Liver (tissue), 9 donors: ENCODE data around the gene ZNF273. TPM values are rescaled to one million over a fixed set of nuclear protein-coding genes. Genes with fewer than 3 reads are reported as not detected.
A peak's percentile ranks its signal among the peaks of the same experiment; 100 is the strongest.
"Not testable (repeated sequence)": the region's sequence is repeated elsewhere in the genome, so short reads cannot be mapped to it uniquely, and the experiment has no call there.

Source experiments
- DNase-seq: peaks from one replicate; pipeline ENCODE4 v3.0.0-alpha.2; 2017; ENCODE audit warnings: low spot score
- H3K27ac ChIP-seq, 2 donors: one replicate each; pipeline ENCODE4 v1.7.0; 2013; ENCODE audit warnings: inconsistent platforms in 2 of 2, low read length in 2 of 2, control low read depth in 1 of 2, low read depth in 1 of 2, mild to moderate bottlenecking in 1 of 2
- H3K27me3 ChIP-seq, 4 donors: one replicate each; pipeline versions ENCODE4 v1.6.1 to v1.7.0; 2013; ENCODE audit warnings: low read length in 3 of 4, inconsistent platforms in 1 of 4, mild to moderate bottlenecking in 1 of 4, moderate library complexity in 1 of 4; ENCODE audit not compliant: control insufficient read depth in 4 of 4, insufficient read depth in 4 of 4
- H3K36me3 ChIP-seq, 4 donors: one replicate each; pipeline versions ENCODE4 v1.6.1 to v1.7.0; 2013; ENCODE audit warnings: low read length in 3 of 4, mild to moderate bottlenecking in 3 of 4, low read depth in 1 of 4, moderate library complexity in 1 of 4; ENCODE audit not compliant: control insufficient read depth in 4 of 4, insufficient read depth in 3 of 4
- H3K4me1 ChIP-seq, 4 donors: one replicate each; pipeline versions ENCODE4 v1.6.1 to v1.7.0; 2013; ENCODE audit warnings: low read length in 3 of 4, mild to moderate bottlenecking in 3 of 4, moderate library complexity in 1 of 4; ENCODE audit not compliant: control insufficient read depth in 4 of 4, insufficient read depth in 4 of 4
- H3K4me3 ChIP-seq, 3 donors: one replicate each; pipeline versions ENCODE4 v1.6.1 to v1.7.0; 2013; ENCODE audit warnings: low read length in 3 of 3, control low read depth in 1 of 3, low read depth in 1 of 3, mild to moderate bottlenecking in 1 of 3
- H3K9ac ChIP-seq, 2 donors: one replicate each; pipeline ENCODE4 v1.7.0; 2013; ENCODE audit warnings: low read length in 2 of 2, mild to moderate bottlenecking in 2 of 2, moderate library complexity in 2 of 2, control low read depth in 1 of 2, low read depth in 1 of 2
- H3K9me3 ChIP-seq, 4 donors: one replicate each; pipeline versions ENCODE4 v1.6.1 to v1.7.0; 2013; ENCODE audit warnings: low read length in 3 of 4; ENCODE audit not compliant: control insufficient read depth in 4 of 4
- CTCF ChIP-seq: fragments of 150-350 bp; IDR thresholded peaks from 2 replicates; pipeline ENCODE4 v1.5.1; 2017; ENCODE audit warnings: improper control_type of control experiment, low read depth, low read length; ENCODE audit not compliant: missing input control
- FOXA1 ChIP-seq: IDR thresholded peaks from 2 replicates; pipeline ENCODE4 v1.6.1; 2016; ENCODE audit warnings: antibody characterized with exemption
- HNF4G ChIP-seq: IDR thresholded peaks from 2 replicates; pipeline ENCODE4 v1.6.1; 2016; ENCODE audit warnings: antibody characterized with exemption
- RAD21 ChIP-seq, 2 donors: IDR thresholded peaks; 2 replicates each; pipeline ENCODE4 v1.6.1; 2016; ENCODE audit warnings: antibody characterized with exemption in 2 of 2, mild to moderate bottlenecking in 2 of 2
- RXRA ChIP-seq, 2 donors: IDR thresholded peaks; 2 replicates each; pipeline ENCODE4 v1.6.1; 2017 to 2018; ENCODE audit warnings: antibody characterized with exemption in 2 of 2, mild to moderate bottlenecking in 1 of 2
- TAF1 ChIP-seq: conservative IDR thresholded peaks from 2 replicates; pipeline ENCODE4 v1.6.1; 2016; ENCODE audit warnings: antibody characterized with exemption, mild to moderate bottlenecking
- WGBS: extraction: QIAGEN DNeasy Blood & Tissue Kit; methylation state at CpG from one replicate; pipeline ENCODE4 v1.1.7; 2013; 5-methylcytosine and 5-hydroxymethylcytosine counted together
- polyA plus RNA-seq, 2 donors: library from polyadenylated mRNA; stranded (reverse) in 1 of 2; unstranded in 1 of 2; fragments of 200-250 nt in 1 of 2; fragments of >200 nt in 1 of 2; fragmentation: Nextera tagmentation in 1 of 2; extraction: Ambion mirVana in 1 of 2; gene quantifications; one replicate each; pipeline versions ENCODE4 v1.2.1 to v1.2.3, GENCODE V29; 2013 to 2015
- total RNA-seq, 2 donors: library from RNA; depleted of rRNA; stranded (reverse); fragments of >200 nt; gene quantifications; one replicate each; pipeline ENCODE4 v1.2.3, GENCODE V29; 2014
- TF ChIP-seq, protein P1 (sequence below): IDR thresholded peaks from 2 replicates; pipeline ENCODE4 v1.6.1; 2016; ENCODE audit warnings: antibody characterized with exemption, mild to moderate bottlenecking
- TF ChIP-seq, protein P2 (sequence below): IDR thresholded peaks from 2 replicates; pipeline ENCODE4 v1.6.1; 2016; ENCODE audit warnings: antibody characterized with exemption
- TF ChIP-seq, protein P3 (sequence below): IDR thresholded peaks from 2 replicates; pipeline ENCODE4 v1.6.1; 2016; ENCODE audit warnings: antibody characterized with exemption
- donor health status: healthy.
- donor health status: healthy.
- donor health status: healthy.
- donor health status: healthy.
- donor health status: healthy.

The ZNF273 gene
- total and polyA plus RNA-seq, 4 donors, result 0.43 to 14.9 (median 0.73) TPM

- TF ChIP-seq, protein P1, sequence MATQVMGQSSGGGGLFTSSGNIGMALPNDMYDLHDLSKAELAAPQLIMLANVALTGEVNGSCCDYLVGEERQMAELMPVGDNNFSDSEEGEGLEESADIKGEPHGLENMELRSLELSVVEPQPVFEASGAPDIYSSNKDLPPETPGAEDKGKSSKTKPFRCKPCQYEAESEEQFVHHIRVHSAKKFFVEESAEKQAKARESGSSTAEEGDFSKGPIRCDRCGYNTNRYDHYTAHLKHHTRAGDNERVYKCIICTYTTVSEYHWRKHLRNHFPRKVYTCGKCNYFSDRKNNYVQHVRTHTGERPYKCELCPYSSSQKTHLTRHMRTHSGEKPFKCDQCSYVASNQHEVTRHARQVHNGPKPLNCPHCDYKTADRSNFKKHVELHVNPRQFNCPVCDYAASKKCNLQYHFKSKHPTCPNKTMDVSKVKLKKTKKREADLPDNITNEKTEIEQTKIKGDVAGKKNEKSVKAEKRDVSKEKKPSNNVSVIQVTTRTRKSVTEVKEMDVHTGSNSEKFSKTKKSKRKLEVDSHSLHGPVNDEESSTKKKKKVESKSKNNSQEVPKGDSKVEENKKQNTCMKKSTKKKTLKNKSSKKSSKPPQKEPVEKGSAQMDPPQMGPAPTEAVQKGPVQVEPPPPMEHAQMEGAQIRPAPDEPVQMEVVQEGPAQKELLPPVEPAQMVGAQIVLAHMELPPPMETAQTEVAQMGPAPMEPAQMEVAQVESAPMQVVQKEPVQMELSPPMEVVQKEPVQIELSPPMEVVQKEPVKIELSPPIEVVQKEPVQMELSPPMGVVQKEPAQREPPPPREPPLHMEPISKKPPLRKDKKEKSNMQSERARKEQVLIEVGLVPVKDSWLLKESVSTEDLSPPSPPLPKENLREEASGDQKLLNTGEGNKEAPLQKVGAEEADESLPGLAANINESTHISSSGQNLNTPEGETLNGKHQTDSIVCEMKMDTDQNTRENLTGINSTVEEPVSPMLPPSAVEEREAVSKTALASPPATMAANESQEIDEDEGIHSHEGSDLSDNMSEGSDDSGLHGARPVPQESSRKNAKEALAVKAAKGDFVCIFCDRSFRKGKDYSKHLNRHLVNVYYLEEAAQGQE, result no peak
- no peak for TF ChIP-seq RXRA (IDR thresholded peaks at IDR 0.05)
- no peak for TF ChIP-seq TAF1
- no peak for TF ChIP-seq HNF4G
- no peak for TF ChIP-seq CTCF
- TF ChIP-seq FOXA1, result no peak
- TF ChIP-seq, protein P2, sequence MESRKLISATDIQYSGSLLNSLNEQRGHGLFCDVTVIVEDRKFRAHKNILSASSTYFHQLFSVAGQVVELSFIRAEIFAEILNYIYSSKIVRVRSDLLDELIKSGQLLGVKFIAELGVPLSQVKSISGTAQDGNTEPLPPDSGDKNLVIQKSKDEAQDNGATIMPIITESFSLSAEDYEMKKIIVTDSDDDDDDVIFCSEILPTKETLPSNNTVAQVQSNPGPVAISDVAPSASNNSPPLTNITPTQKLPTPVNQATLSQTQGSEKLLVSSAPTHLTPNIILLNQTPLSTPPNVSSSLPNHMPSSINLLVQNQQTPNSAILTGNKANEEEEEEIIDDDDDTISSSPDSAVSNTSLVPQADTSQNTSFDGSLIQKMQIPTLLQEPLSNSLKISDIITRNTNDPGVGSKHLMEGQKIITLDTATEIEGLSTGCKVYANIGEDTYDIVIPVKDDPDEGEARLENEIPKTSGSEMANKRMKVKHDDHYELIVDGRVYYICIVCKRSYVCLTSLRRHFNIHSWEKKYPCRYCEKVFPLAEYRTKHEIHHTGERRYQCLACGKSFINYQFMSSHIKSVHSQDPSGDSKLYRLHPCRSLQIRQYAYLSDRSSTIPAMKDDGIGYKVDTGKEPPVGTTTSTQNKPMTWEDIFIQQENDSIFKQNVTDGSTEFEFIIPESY, result no peak
- Histone ChIP-seq H3K4me3 (no peak overlapping the region), H3K36me3 (no peaks in the 10 kb centered on the region), H3K9ac (no peak overlapping the region), H3K27me3 (peaks cover 0 to 3% (median 0%) of the 10 kb centered on the region in 4 donors), H3K4me1 (peaks cover 4 to 12% (median 10%) of the 10 kb centered on the region in 4 donors), H3K27ac (no peak overlapping the region), H3K9me3 (no peaks in the 10 kb centered on the region)
- 59% methylated on average over 5 of the region's 5 CpGs for WGBS
- peak; percentile 31 for DNase-seq
Measured at GRCh38 chr7:64893401-64893800, 9.7 kb upstream of the ZNF273 start.

GRCh38 chr7:64902461-64902805, 640 bp upstream of the ZNF273 start:
- H3K4me1 ChIP-seq, H3K36me3 ChIP-seq, H3K27me3 ChIP-seq, H3K27ac ChIP-seq, H3K9ac ChIP-seq, DNase-seq, H3K9me3 ChIP-seq: not testable (repeated sequence)
- 55% methylated on average over 11 of the region's 11 CpGs for WGBS
- peak overlapping the region in 1 of 3 donors; percentile 58 for H3K4me3 ChIP-seq

- H3K27ac ChIP-seq, result no peak overlapping the region
- H3K4me3 ChIP-seq, result peak overlapping the region in 1 of 3 donors; percentile 84
- TF ChIP-seq, protein P1, result no peak
- TF ChIP-seq RAD21 (IDR thresholded peaks at IDR 0.05), result no peak
- TF ChIP-seq, protein P3, sequence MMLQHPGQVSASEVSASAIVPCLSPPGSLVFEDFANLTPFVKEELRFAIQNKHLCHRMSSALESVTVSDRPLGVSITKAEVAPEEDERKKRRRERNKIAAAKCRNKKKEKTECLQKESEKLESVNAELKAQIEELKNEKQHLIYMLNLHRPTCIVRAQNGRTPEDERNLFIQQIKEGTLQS, result no peak
- H3K9me3 ChIP-seq, result no peaks in the 10 kb centered on the region
- 94% methylated on average over 15 of the region's 15 CpGs for WGBS
- no peak for DNase-seq
- H3K4me1 ChIP-seq, result peaks cover 1 to 7% (median 3%) of the 10 kb centered on the region in 4 donors
- H3K27me3 ChIP-seq, result no peaks in the 10 kb centered on the region
- no peak overlapping the region for H3K9ac ChIP-seq
- H3K36me3 ChIP-seq, result no peaks in the 10 kb centered on the region
Measured at GRCh38 chr7:64904008-64904407, 935 bp downstream of the ZNF273 start.
